Measurements from ENCODE around the gene RDM1.
A peak's percentile ranks its signal among the peaks of the same experiment; 100 is the strongest.
"Not testable (repeated sequence)": the region's sequence is repeated elsewhere in the genome, so short reads cannot be mapped to it uniquely, and the experiment has no call there.

Gene RDM1

GRCh38 chr17:35947156-35947585, 16.6 kb upstream of the RDM1 start:
- Mint-ChIP-seq H3K4me3 (no peak overlapping the region), H3K9me3 (no peaks in the 10 kb centered on the region), H3K27ac (no peak overlapping the region), H3K4me1 (ENCODE audit: low read depth) (peaks cover 9% of the 10 kb centered on the region), H3K36me3 (ENCODE audit: low read depth) (no peaks in the 10 kb centered on the region), H3K27me3 (ENCODE audit: low read depth) (peaks cover 19% of the 10 kb centered on the region)

GRCh38 chr17:35944151-35944550, 13.6 kb upstream of the RDM1 start:
- H3K9me3 Mint-ChIP-seq: no peaks in the 10 kb centered on the region

GRCh38 chr17:35943537-35943936, 13.0 kb upstream of the RDM1 start, which contains the start of gene LYZL6:
Gene LYZL6, minus strand, starts transcription at chr17:35943713. Its CDS starts 4,357 bp downstream, at chr17:35939356.
- Mint-ChIP-seq H3K4me1 (ENCODE audit: low read depth) (peaks cover 9% of the 10 kb centered on the region), H3K36me3 (ENCODE audit: low read depth) (no peaks in the 10 kb centered on the region), H3K27me3 (ENCODE audit: low read depth) (peaks cover 32% of the 10 kb centered on the region), H3K27ac (no peak within 1 kb of the TSS), H3K4me3 (no peak within 1 kb of the TSS), H3K9me3 (peaks cover 4% of the 10 kb centered on the region)

More at GRCh38 chr17:35944151-35944550, 13.6 kb upstream of the RDM1 start:
- Mint-ChIP-seq H3K27ac (no peak overlapping the region), H3K27me3 (ENCODE audit: low read depth) (peaks cover 28% of the 10 kb centered on the region), H3K4me1 (ENCODE audit: low read depth) (peaks cover 9% of the 10 kb centered on the region), H3K4me3 (no peak overlapping the region), H3K36me3 (ENCODE audit: low read depth) (no peaks in the 10 kb centered on the region)

- Mint-ChIP-seq H3K9me3 (peaks cover 4% of the 10 kb centered on the region), H3K4me1 (ENCODE audit: low read depth) (peaks cover 9% of the 10 kb centered on the region), H3K27me3 (ENCODE audit: low read depth) (peaks cover 32% of the 10 kb centered on the region), H3K4me3 (no peak overlapping the region), H3K36me3 (ENCODE audit: low read depth) (no peaks in the 10 kb centered on the region), H3K27ac (no peak overlapping the region)
Observed at GRCh38 chr17:35942588-35943186, 12.1 kb upstream of the RDM1 start.

- not testable (repeated sequence) for H3K9me3 Mint-ChIP-seq; H3K4me1 Mint-ChIP-seq (ENCODE audit: low read depth); H3K27ac Mint-ChIP-seq; H3K4me3 Mint-ChIP-seq; H3K36me3 Mint-ChIP-seq (ENCODE audit: low read depth)
- peaks cover 33% of the 10 kb centered on the region for H3K27me3 Mint-ChIP-seq (ENCODE audit: low read depth)
Observed at GRCh38 chr17:35938492-35938891, 7.9 kb upstream of the RDM1 start.

- Mint-ChIP-seq H3K36me3 (ENCODE audit: low read depth) (no peaks in the 10 kb centered on the region), H3K9me3 (peaks cover 4% of the 10 kb centered on the region), H3K4me1 (ENCODE audit: low read depth) (peaks cover 5% of the 10 kb centered on the region), H3K27me3 (ENCODE audit: low read depth) (peaks cover 17% of the 10 kb centered on the region), H3K4me3 (no peak overlapping the region), H3K27ac (no peak overlapping the region)
Observed at GRCh38 chr17:35936063-35936462, 5.5 kb upstream of the RDM1 start.

- Mint-ChIP-seq H3K27ac (no peak overlapping the region), H3K4me3 (no peak overlapping the region), H3K36me3 (ENCODE audit: low read depth) (no peaks in the 10 kb centered on the region), H3K27me3 (ENCODE audit: low read depth) (peaks cover 16% of the 10 kb centered on the region), H3K9me3 (peaks cover 4% of the 10 kb centered on the region), H3K4me1 (ENCODE audit: low read depth) (peaks cover 16% of the 10 kb centered on the region)
Observed at GRCh38 chr17:35934760-35935159, 4.2 kb upstream of the RDM1 start.

GRCh38 chr17:35932586-35932985, 2.0 kb upstream of the RDM1 start:
- no peak overlapping the region for H3K4me3 Mint-ChIP-seq
- H3K27me3 Mint-ChIP-seq (ENCODE audit: low read depth): peaks cover 12% of the 10 kb centered on the region
- H3K27ac Mint-ChIP-seq: no peak overlapping the region
- H3K9me3 Mint-ChIP-seq: no peaks in the 10 kb centered on the region
- H3K4me1 Mint-ChIP-seq (ENCODE audit: low read depth): peaks cover 27% of the 10 kb centered on the region
- peaks cover 6% of the 10 kb centered on the region for H3K36me3 Mint-ChIP-seq (ENCODE audit: low read depth)

GRCh38 chr17:35931794-35932425, 1.3 kb upstream of the RDM1 start:
- Mint-ChIP-seq H3K36me3 (ENCODE audit: low read depth) (peaks cover 6% of the 10 kb centered on the region), H3K27ac (no peak overlapping the region), H3K4me3 (no peak overlapping the region), H3K4me1 (ENCODE audit: low read depth) (peaks cover 27% of the 10 kb centered on the region), H3K9me3 (no peaks in the 10 kb centered on the region), H3K27me3 (ENCODE audit: low read depth) (peaks cover 12% of the 10 kb centered on the region)

GRCh38 chr17:35927714-35928113, 2.9 kb downstream of the RDM1 start:
- no peak overlapping the region for H3K27ac Mint-ChIP-seq
- H3K4me1 Mint-ChIP-seq (ENCODE audit: low read depth): peaks cover 29% of the 10 kb centered on the region

GRCh38 chr17:35923609-35924114, 6.9 kb downstream of the RDM1 start:
- H3K9me3 Mint-ChIP-seq: peaks cover 3% of the 10 kb centered on the region
- H3K4me1 Mint-ChIP-seq (ENCODE audit: low read depth): peaks cover 30% of the 10 kb centered on the region
- no peak overlapping the region for H3K4me3 Mint-ChIP-seq
- no peak overlapping the region for H3K27ac Mint-ChIP-seq
- H3K27me3 Mint-ChIP-seq (ENCODE audit: low read depth): no peaks in the 10 kb centered on the region
- H3K36me3 Mint-ChIP-seq (ENCODE audit: low read depth): peaks cover 38% of the 10 kb centered on the region

More at GRCh38 chr17:35927714-35928113, 2.9 kb downstream of the RDM1 start:
- peaks cover 3% of the 10 kb centered on the region for H3K27me3 Mint-ChIP-seq (ENCODE audit: low read depth)
- peaks cover 15% of the 10 kb centered on the region for H3K36me3 Mint-ChIP-seq (ENCODE audit: low read depth)
- H3K9me3 Mint-ChIP-seq: no peaks in the 10 kb centered on the region
- no peak overlapping the region for H3K4me3 Mint-ChIP-seq

GRCh38 chr17:35920229-35920628, 10.3 kb downstream of the RDM1 start:
- peak overlapping the region; percentile 62 for H3K27ac Mint-ChIP-seq
- no peaks in the 10 kb centered on the region for H3K27me3 Mint-ChIP-seq (ENCODE audit: low read depth)
- peak overlapping the region; percentile 26 for H3K4me3 Mint-ChIP-seq
- peaks cover 3% of the 10 kb centered on the region for H3K9me3 Mint-ChIP-seq
- H3K36me3 Mint-ChIP-seq (ENCODE audit: low read depth): peaks cover 44% of the 10 kb centered on the region
- peaks cover 30% of the 10 kb centered on the region for H3K4me1 Mint-ChIP-seq (ENCODE audit: low read depth)

GRCh38 chr17:35918665-35919064, 11.9 kb downstream of the RDM1 start:
- H3K4me1 Mint-ChIP-seq (ENCODE audit: low read depth): peaks cover 36% of the 10 kb centered on the region
- no peaks in the 10 kb centered on the region for H3K27me3 Mint-ChIP-seq (ENCODE audit: low read depth)
- H3K36me3 Mint-ChIP-seq (ENCODE audit: low read depth): peaks cover 44% of the 10 kb centered on the region
- no peak overlapping the region for H3K27ac Mint-ChIP-seq
- no peak overlapping the region for H3K4me3 Mint-ChIP-seq
- H3K9me3 Mint-ChIP-seq: peaks cover 3% of the 10 kb centered on the region

GRCh38 chr17:35917519-35918213, 12.9 kb downstream of the RDM1 start:
- Mint-ChIP-seq H3K36me3 (ENCODE audit: low read depth) (peaks cover 45% of the 10 kb centered on the region), H3K27ac (no peak overlapping the region), H3K4me3 (no peak overlapping the region), H3K4me1 (ENCODE audit: low read depth) (peaks cover 43% of the 10 kb centered on the region), H3K27me3 (ENCODE audit: low read depth) (no peaks in the 10 kb centered on the region), H3K9me3 (peaks cover 3% of the 10 kb centered on the region)
